ENCODE measurements around the gene CHD3.

DNA sequence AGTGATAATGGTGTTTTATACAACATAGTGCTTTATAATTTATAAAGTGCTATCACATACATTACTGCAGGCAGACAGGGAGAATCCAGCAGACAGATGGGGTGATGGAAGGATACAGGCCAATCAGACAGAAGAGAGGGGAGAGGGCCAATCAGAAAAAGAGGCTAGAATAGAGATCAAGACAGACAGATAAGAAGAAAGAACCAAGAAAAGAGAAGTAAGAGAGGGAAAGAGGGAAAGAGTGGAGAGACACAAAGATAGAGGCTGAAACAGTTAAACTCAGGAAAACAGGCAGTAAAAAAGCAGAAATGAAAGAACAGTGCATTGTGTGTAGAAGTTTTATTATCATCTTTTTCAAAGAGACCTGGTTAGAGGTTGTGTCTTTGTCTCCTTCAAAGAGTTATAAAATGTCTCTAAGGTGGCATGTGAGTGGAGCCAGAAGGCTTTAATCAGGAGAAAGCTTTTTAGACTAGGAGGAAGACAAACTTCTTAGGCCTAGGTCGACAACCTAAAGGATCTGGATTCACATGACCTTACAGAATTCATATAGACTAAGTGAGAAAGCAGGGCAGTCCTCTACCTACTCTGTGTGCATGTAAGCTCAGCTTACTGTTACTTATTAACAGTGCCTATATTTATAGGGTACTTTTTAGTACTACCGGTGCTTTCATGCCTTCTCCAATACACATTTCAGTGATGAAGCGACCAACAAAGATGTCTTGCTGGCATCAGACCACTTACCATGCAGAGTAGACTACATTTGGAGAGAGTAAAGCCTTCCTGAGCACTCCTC lies 8.3 kb upstream of the CHD3 start:
- TF ChIP-seq EZH2 (IDR thresholded peaks at IDR 0.05; ENCODE audit: borderline replicate concordance, low read depth, low read length, severe bottlenecking) = no peak
- TF ChIP-seq, protein P1, sequence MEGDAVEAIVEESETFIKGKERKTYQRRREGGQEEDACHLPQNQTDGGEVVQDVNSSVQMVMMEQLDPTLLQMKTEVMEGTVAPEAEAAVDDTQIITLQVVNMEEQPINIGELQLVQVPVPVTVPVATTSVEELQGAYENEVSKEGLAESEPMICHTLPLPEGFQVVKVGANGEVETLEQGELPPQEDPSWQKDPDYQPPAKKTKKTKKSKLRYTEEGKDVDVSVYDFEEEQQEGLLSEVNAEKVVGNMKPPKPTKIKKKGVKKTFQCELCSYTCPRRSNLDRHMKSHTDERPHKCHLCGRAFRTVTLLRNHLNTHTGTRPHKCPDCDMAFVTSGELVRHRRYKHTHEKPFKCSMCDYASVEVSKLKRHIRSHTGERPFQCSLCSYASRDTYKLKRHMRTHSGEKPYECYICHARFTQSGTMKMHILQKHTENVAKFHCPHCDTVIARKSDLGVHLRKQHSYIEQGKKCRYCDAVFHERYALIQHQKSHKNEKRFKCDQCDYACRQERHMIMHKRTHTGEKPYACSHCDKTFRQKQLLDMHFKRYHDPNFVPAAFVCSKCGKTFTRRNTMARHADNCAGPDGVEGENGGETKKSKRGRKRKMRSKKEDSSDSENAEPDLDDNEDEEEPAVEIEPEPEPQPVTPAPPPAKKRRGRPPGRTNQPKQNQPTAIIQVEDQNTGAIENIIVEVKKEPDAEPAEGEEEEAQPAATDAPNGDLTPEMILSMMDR (IDR thresholded peaks at IDR 0.05; ENCODE audit: extremely low read depth in 1 of 2, insufficient read depth in 1 of 2, low read depth in 1 of 2, low read length in 2 of 2) = no peak
- TF ChIP-seq POLR2AphosphoS5 (IDR thresholded peaks at IDR 0.05; ENCODE audit: insufficient read depth, low read depth, low read length) = no peak
- no peak for TF ChIP-seq FOS (IDR thresholded peaks at IDR 0.05; ENCODE audit: borderline replicate concordance, insufficient read depth, low read length)
